SH-SY5Y (cell line): ENCODE measurements around the gene KIAA2012.

Experiments
- GATA2 ChIP-seq: IDR thresholded peaks from 2 replicates; pipeline ENCODE4 v1.6.1; 2011; ENCODE audit warnings: mild to moderate bottlenecking, low read depth, low read length
- GATA3 ChIP-seq: IDR thresholded peaks from 2 replicates; pipeline ENCODE4 v1.6.1; 2011; ENCODE audit warnings: low read depth, mild to moderate bottlenecking, low read length, moderate library complexity

DNA sequence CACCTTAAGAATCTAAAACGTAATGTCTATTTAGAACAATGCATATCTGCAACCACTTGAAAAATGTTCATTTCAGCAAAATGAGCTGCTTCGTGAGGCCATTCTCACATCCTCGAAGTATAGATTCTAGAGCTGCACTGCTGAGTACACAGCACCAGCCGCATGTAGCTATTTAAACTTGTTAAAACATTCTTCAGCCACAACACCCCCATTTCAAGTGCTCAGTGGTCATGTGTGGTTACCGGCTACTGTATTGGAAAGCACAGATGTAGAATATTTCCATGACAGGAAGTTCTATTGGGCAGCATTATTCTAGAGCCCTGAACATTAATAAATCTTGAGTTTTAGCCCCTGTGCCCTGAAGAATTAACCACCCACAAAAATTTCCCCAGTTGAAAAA is 130.3 kb downstream of the KIAA2012 start:
- TF ChIP-seq GATA2 (no peak), GATA3 (no peak)
